Activated naive CD4-positive, alpha-beta T cell treated with anti-CD3 and anti-CD28 coated beads, Interleukin-2, amount 10 ng/mL, durations not matched to agents 5 hours and 36 hours (primary cell): ENCODE results near the gene ASMT. TPM values are rescaled to one million over a fixed set of nuclear protein-coding genes. Genes with fewer than 3 reads are reported as not detected.

Experiments used
- total RNA-seq, 2 experiments: library from RNA; stranded (reverse); gene quantifications; one replicate each; pipeline ENCODE4 v1.2.3, GENCODE V29; 2021

Gene ASMT, protein sequence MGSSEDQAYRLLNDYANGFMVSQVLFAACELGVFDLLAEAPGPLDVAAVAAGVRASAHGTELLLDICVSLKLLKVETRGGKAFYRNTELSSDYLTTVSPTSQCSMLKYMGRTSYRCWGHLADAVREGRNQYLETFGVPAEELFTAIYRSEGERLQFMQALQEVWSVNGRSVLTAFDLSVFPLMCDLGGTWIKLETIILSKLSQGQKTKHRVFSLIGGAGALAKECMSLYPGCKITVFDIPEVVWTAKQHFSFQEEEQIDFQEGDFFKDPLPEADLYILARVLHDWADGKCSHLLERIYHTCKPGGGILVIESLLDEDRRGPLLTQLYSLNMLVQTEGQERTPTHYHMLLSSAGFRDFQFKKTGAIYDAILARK
- not detected for total RNA-seq

DNA sequence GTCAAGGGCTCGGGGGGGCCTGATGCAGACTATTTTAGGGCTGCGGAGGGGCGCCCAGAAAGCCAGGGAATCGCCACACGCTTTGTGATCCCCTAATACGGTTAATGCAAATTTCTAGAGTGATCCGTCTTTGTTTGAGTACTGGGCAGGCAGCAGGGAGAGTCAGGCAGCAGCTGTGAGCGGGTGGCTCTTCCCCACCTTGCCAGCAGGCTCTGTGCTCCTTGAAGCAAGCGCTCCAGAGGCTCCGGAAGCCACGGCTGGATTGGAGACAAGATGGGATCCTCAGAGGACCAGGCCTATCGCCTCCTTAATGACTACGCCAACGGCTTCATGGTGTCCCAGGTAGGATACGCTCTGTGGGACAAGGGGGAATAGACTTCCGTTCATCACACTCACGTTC, at the start of gene ASMT:
ASMT (plus strand) TSS at position 133 of the 400 bp plus-strand sequence; CDS start at position 274, 141 bp downstream.

DNA sequence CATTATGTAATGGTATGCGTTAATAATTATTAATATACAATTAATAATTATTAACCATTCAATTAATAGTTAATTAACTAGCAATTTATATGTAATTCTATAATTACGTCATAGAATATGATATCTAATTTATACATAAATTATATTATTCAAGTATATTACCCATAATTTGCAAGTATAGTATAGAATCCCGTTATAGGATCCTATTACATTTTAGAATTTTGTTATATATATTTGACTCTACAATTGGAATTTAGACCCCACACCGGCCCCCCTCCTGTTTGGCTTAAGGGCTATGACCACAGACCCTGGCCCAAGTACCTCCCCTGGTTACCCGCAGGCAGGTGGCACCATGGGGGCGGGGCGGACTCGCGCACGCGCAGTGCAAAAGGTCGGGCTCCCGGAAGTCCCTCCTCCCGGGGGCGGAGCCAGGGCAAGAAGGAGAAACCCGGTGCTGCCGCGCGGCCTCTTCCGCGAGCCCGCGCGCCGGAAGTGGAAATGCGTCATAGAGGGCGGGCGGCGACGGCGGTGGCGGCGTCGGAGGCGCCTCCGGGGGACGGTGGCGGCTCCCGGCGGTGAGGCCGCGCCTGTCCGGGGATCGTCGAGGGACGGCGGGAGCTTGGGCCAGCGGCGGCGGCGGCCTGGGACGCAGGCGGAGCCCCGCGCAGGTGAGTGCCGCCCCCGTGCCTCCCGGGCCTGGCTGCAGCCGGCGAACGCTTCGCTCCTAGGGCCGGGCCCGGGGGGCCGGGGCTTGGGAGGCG, 23.6 kb upstream of the ASMT start, which contains the start of gene AKAP17A:
AKAP17A (plus strand) TSS at position 503 of the 761 bp plus-strand sequence. CDS start 1,859 bp downstream, outside the sequence.

Other genes starting within 250 kb of the ASMT start
- 100 to 1,000 TPM; 405 to 407 TPM for gene SLC25A6, start 222.9 kb upstream of the ASMT start, total RNA-seq
- 10 to 100 TPM; 39.7 to 41.0 TPM for gene ASMTL, start 162.2 kb upstream of the ASMT start, total RNA-seq
- 10 to 100 TPM; 95.2 to 95.4 TPM for gene P2RY8, start 77.9 kb upstream of the ASMT start, total RNA-seq
- 10 to 100 TPM; 68.3 to 69.4 TPM for gene AKAP17A, start 23.5 kb upstream of the ASMT start, total RNA-seq